Panc1 (cell line): ENCODE data around the gene UGT1A9. TPM values are rescaled to one million over a fixed set of nuclear protein-coding genes. Genes with fewer than 3 reads are reported as not detected.

ENCODE experiments used
- ATAC-seq: fragments of 200-7000 bp; cut with Tn5 transposase; 2 replicates; pipeline ENCODE4 v1.9.1; 2020; ENCODE audit warnings: mild to moderate bottlenecking, moderate library complexity
- BruUV-seq: library from RNA; stranded (reverse); fragments of 400-500 nt; replicated peaks from 2 replicates; lab custom pipeline; 2021; lab: Mats Ljungman, UMichigan
- CTCF ChIA-PET: fragments of 300-600 bp; sonication (Branson Sonifier 250); formaldehyde crosslinking; loops from one replicate; lab custom pipeline; 2022; ENCODE audit warnings: antibody characterized with exemption; lab: Charles Lee
- POLR2A ChIA-PET: fragments of 300-600 bp; sonication (Branson Sonifier 250); formaldehyde crosslinking; loops from one replicate; lab custom pipeline; 2022; ENCODE audit warnings: antibody characterized with exemption; lab: Charles Lee
- DNase-seq: peaks from one replicate; pipeline ENCODE4 v3.0.0-alpha.2; 2010; ENCODE audit warnings: low read depth, low spot score
- H3K27ac ChIP-seq: 2 replicates; pipeline ENCODE4 v1.5.1; 2011; ENCODE audit warnings: mild to moderate bottlenecking, low read length, inconsistent platforms
- H3K27me3 ChIP-seq: fragments of 200-500 bp; sonication (Bioruptor generic); 2 replicates; pipeline ENCODE4 v1.6.0; 2014; ENCODE audit warnings: low read length, inconsistent platforms; ENCODE audit not compliant: control insufficient read depth, insufficient read depth
- H3K36me3 ChIP-seq: fragments of 200-500 bp; sonication (Bioruptor generic); 2 replicates; pipeline ENCODE4 v1.5.1; 2014; ENCODE audit warnings: inconsistent platforms, mild to moderate bottlenecking, low read length, moderate library complexity; ENCODE audit not compliant: control insufficient read depth, insufficient read depth
- H3K4me1 ChIP-seq: 2 replicates; pipeline ENCODE4 v1.5.1; 2011; ENCODE audit warnings: inconsistent platforms, mild to moderate bottlenecking, low read length, moderate library complexity; ENCODE audit not compliant: control insufficient read depth, insufficient read depth
- H3K4me3 ChIP-seq, 2 experiments: 2 replicates each; pipeline ENCODE4 v1.5.1; 2011 to 2012; ENCODE audit warnings: low read depth in 2 of 2, low read length in 2 of 2, mild to moderate bottlenecking in 2 of 2, inconsistent platforms in 1 of 2, moderate library complexity in 1 of 2
- H3K9me3 ChIP-seq: fragments of 200-500 bp; sonication (Bioruptor generic); 2 replicates; pipeline ENCODE4 v1.5.1; 2014; ENCODE audit warnings: low read depth, mild to moderate bottlenecking, inconsistent platforms, low read length, moderate library complexity; ENCODE audit not compliant: control insufficient read depth, insufficient read depth
- CTCF ChIP-seq: fragments of 450-650 bp; IDR thresholded peaks from 2 replicates; pipeline ENCODE4 v1.5.1; 2017; ENCODE audit warnings: mild to moderate bottlenecking
- POLR2AphosphoS5 ChIP-seq: IDR thresholded peaks from 2 replicates; pipeline ENCODE4 v1.6.1; 2012; ENCODE audit warnings: mild to moderate bottlenecking, low read depth, low read length, moderate library complexity
- REST ChIP-seq, 2 experiments: IDR thresholded peaks; 2 replicates each; pipeline ENCODE4 v1.6.1; 2011 to 2012; ENCODE audit warnings: low read depth in 2 of 2, control low read depth in 1 of 2, low read length in 1 of 2, mild to moderate bottlenecking in 1 of 2, moderate library complexity in 1 of 2; ENCODE audit not compliant: insufficient read depth in 1 of 2
- SIN3A ChIP-seq: IDR thresholded peaks from 2 replicates; pipeline ENCODE4 v1.6.1; 2012; ENCODE audit warnings: low read depth, mild to moderate bottlenecking, low read length, moderate library complexity, borderline replicate concordance; ENCODE audit not compliant: insufficient read depth
- TCF7L2 ChIP-seq: IDR thresholded peaks from 2 replicates; pipeline ENCODE4 v1.6.1; 2011; ENCODE audit warnings: mild to moderate bottlenecking, low read depth, low read length, inconsistent platforms
- in situ Hi-C: cut with HindIII; loops from 2 replicates; pipeline ENCODE4 v1.10.0; 2016; ENCODE audit warnings: low sequenced_read_pairs, low pct_unique_long_range_greater_than_20kb
- intact Hi-C: fragments of 100-400 bp; cut with micrococcal nuclease; formaldehyde crosslinking; loops from one replicate; pipeline ENCODE4 v1.10.0; 2022; ENCODE audit not compliant: unreplicated experiment
- total RNA-seq: library from RNA; stranded (reverse); gene quantifications from one replicate; pipeline ENCODE4 v1.2.1, GENCODE V29; 2021; ENCODE audit not compliant: unreplicated experiment

Gene UGT1A9
- total RNA-seq, 1 experiment from 2014 or later, result not detected

GRCh38 chr2:233815861-233816260 is 144.2 kb downstream of the UGT1A9 start:
- no peaks in the 10 kb centered on the region for H3K4me1 ChIP-seq
- DNase-seq, result no peak
- no peak for ATAC-seq
- no TSS peak for BruUV-seq
- in situ Hi-C loops, result no loop called here
- POLR2A ChIA-PET, result interaction anchor here (0.6 kb wide), 1 partner anchor 306 kb away, joined by 4 read pairs; no protein-coding TSS in a partner anchor
- H3K36me3 ChIP-seq, result no peaks in the 10 kb centered on the region
- intact Hi-C loops, result no loop called here
- CTCF ChIA-PET, result no interaction called here
- TF ChIP-seq CTCF, result no peak
- no peak for TF ChIP-seq TCF7L2
- TF ChIP-seq POLR2AphosphoS5, result no peak
- TF ChIP-seq REST (IDR thresholded peaks at IDR 0.05; ENCODE audit: insufficient read depth in 1 of 2, low read depth in 2 of 2, low read length in 1 of 2), result no peak
- TF ChIP-seq SIN3A, result no peak
- H3K27me3 ChIP-seq, result no peaks in the 10 kb centered on the region
- H3K9me3 ChIP-seq, result no peaks in the 10 kb centered on the region
- no peak overlapping the region for H3K27ac ChIP-seq
- H3K4me3 ChIP-seq, result no peak overlapping the region

- H3K4me1 ChIP-seq, result no peaks in the 10 kb centered on the region
- POLR2A ChIA-PET, result interaction anchor here (0.6 kb wide), 1 partner anchor 306 kb away, joined by 4 read pairs; no protein-coding TSS in a partner anchor
These were observed 144.6 kb downstream of the UGT1A9 start for GRCh38 chr2:233816334-233816733.

More at GRCh38 chr2:233816334-233816733, 144.6 kb downstream of the UGT1A9 start:
- no peak for DNase-seq
- H3K36me3 ChIP-seq, result no peaks in the 10 kb centered on the region
- in situ Hi-C loops (no loop called here), intact Hi-C loops (no loop called here)
- ATAC-seq, result no peak
- no TSS peak for BruUV-seq
- no peaks in the 10 kb centered on the region for H3K27me3 ChIP-seq
- H3K27ac ChIP-seq, result no peak overlapping the region
- no peak overlapping the region for H3K4me3 ChIP-seq
- no peaks in the 10 kb centered on the region for H3K9me3 ChIP-seq
- TF ChIP-seq REST (IDR thresholded peaks at IDR 0.05; ENCODE audit: insufficient read depth in 1 of 2, low read depth in 2 of 2, low read length in 1 of 2) (no peak), SIN3A (no peak), POLR2AphosphoS5 (no peak), TCF7L2 (no peak), CTCF (no peak)
- CTCF ChIA-PET, result no interaction called here
